ENCODE measurements around the gene CCDC174.

DNA sequence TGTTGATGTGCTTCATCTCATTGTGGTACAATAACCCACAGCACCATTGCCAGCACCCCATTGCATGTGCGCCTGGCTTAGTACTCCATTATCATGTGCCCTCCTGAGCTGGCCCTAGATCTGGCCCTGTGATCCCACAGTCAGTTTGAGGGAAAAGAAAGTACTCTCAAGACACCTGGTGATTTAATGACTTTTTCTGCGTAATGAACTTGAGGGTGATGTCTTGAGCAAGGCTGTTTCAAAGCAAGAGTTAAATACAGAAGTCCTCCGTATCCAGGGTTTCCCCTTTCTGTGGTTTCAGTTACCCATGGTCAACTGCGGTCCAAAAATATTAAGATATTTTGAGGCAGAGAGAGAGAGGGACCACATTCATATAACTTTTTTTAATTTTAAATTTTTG lies 39.7 kb downstream of the CCDC174 start:
- TF ChIP-seq, protein P1, sequence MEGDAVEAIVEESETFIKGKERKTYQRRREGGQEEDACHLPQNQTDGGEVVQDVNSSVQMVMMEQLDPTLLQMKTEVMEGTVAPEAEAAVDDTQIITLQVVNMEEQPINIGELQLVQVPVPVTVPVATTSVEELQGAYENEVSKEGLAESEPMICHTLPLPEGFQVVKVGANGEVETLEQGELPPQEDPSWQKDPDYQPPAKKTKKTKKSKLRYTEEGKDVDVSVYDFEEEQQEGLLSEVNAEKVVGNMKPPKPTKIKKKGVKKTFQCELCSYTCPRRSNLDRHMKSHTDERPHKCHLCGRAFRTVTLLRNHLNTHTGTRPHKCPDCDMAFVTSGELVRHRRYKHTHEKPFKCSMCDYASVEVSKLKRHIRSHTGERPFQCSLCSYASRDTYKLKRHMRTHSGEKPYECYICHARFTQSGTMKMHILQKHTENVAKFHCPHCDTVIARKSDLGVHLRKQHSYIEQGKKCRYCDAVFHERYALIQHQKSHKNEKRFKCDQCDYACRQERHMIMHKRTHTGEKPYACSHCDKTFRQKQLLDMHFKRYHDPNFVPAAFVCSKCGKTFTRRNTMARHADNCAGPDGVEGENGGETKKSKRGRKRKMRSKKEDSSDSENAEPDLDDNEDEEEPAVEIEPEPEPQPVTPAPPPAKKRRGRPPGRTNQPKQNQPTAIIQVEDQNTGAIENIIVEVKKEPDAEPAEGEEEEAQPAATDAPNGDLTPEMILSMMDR (IDR thresholded peaks at IDR 0.05): no peak
- TF ChIP-seq POLR2A (IDR thresholded peaks at IDR 0.05): no peak
